Ishikawa (cell line): ENCODE measurements around the gene RAD51B.

Experiments used
- CREB1 ChIP-seq: IDR thresholded peaks from 2 replicates; pipeline ENCODE4 v1.6.1; 2012; ENCODE audit warnings: low read depth
- EP300 ChIP-seq: IDR thresholded peaks from 2 replicates; pipeline ENCODE4 v1.6.1; 2012; ENCODE audit warnings: borderline replicate concordance
- MAX ChIP-seq: IDR thresholded peaks from 2 replicates; pipeline ENCODE4 v1.6.1; 2012
- RAD21 ChIP-seq: IDR thresholded peaks from 2 replicates; pipeline ENCODE4 v1.6.1; 2012; ENCODE audit warnings: low read depth
- TCF12 ChIP-seq: IDR thresholded peaks from 2 replicates; pipeline ENCODE4 v1.6.1; 2012; ENCODE audit warnings: low read depth
- YY1 ChIP-seq: IDR thresholded peaks from 2 replicates; pipeline ENCODE4 v1.6.1; 2012; ENCODE audit warnings: low read depth

- TF ChIP-seq EP300 (no peak), MAX (no peak), RAD21 (no peak), TCF12 (no peak), CREB1 (no peak), YY1 (no peak)
Observed at GRCh38 chr14:68775614-68776126, 956.1 kb downstream of the RAD51B start.
